ENCODE results near the gene CARD11.

DNA sequence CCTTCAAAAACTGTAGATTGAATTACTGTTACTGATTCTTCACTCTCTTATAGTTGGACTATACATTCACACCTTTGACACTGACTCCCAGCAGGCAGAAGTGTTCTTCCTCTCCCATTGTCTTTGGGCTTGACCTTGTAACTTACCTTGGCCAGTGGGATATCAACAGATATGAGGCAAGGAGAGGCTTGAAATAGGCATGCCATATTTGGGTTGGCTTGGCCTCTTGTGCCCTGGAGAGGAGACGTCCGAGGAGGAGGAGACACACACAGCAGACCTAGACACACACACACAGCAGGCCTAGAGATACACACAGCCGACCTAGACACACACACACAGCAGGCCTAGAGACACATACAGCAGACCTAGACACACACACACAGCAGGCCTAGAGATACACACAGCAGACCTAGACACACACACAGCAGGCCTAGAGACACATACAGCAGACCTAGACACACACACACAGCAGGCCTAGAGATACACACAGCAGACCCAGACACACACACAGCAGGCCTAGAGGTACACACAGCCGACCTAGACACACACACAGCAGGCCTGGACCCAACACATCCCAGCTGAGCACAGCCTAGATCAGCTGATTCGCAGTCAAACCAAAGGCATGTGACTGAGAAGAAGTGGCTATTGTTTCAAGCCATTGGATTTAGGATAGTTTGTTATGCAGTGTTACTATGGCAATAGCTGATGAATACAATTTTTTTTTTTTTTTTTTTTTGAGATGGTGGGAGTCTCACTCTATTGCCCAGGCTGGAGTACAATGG is 187.1 kb downstream of the CARD11 start:
- TF ChIP-seq FOXM1 (IDR thresholded peaks at IDR 0.05; ENCODE audit: low read depth) (no peak), RAD21 (IDR thresholded peaks at IDR 0.05; ENCODE audit: low read length) (no peak), EP300 (IDR thresholded peaks at IDR 0.05; ENCODE audit: borderline replicate concordance in 1 of 2, low read depth in 1 of 2, low read length in 1 of 2) (no peak), JUND (IDR thresholded peaks at IDR 0.05) (no peak)

All from SK-N-SH (cell line).